Stimulated activated CD4-positive, alpha-beta T cell treated with anti-CD3 and anti-CD28 coated beads, Interleukin-4, amount 100 ng/mL, for 1 hour (primary cell): ENCODE measurements around the gene PHLPP1.

Experiments used
- DNase-seq: peaks from one replicate; pipeline ENCODE4 v3.0.0-alpha.2; 2020

The PHLPP1 gene

DNA sequence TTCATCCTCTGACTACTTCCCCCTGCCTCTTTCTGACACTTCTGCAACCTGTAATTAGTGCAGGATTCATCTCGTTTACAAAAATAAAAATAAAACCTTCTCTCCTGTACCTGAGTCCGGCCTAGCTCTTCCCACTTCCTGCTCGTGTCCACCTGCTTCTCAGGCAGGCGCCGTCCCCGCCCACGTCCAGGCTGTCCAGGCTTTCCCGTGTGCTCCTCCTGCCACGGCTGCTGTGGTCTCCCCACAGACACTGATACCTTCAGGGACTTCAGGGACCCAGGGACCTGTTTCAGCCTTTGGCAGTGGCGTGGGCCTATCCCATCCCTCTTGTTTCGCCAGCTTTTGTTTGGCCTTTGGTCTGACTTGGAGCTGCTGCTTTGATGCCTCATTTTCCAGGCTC lies 272.5 kb downstream of the PHLPP1 start:
- no peak for DNase-seq

- no peak for DNase-seq
Observed at GRCh38 chr18:62988471-62988870, 273.1 kb downstream of the PHLPP1 start.

GRCh38 chr18:62989195-62989594 lies 273.9 kb downstream of the PHLPP1 start:
- DNase-seq = no peak

DNA sequence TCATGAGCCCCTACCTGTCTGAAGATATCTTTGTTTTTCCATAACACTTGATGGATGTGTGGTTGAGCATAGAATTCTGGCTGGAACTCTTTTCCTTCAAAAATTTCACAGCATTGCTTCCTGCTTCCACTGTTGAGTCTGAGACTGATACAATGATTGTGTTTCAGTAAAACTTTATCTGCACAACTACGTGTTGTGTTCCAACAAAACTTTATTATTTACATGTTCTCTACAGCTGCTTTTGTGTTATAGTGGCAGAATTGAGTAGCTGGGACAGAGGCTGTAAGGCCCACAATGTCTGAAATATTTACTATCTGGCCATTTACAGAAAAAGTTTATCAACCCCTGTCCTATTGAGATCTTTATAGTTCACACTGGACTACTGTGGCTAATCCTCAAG lies 275.3 kb downstream of the PHLPP1 start:
- DNase-seq = no peak

- DNase-seq = no peak
Observed at GRCh38 chr18:62991389-62991788, 276.0 kb downstream of the PHLPP1 start.

GRCh38 chr18:62991959-62992358 lies 276.6 kb downstream of the PHLPP1 start:
- DNase-seq = no peak

GRCh38 chr18:62992877-62993365 lies 277.6 kb downstream of the PHLPP1 start:
- DNase-seq = no peak

- no peak for DNase-seq
Observed at GRCh38 chr18:62996566-62996965, 281.2 kb downstream of the PHLPP1 start.

DNA sequence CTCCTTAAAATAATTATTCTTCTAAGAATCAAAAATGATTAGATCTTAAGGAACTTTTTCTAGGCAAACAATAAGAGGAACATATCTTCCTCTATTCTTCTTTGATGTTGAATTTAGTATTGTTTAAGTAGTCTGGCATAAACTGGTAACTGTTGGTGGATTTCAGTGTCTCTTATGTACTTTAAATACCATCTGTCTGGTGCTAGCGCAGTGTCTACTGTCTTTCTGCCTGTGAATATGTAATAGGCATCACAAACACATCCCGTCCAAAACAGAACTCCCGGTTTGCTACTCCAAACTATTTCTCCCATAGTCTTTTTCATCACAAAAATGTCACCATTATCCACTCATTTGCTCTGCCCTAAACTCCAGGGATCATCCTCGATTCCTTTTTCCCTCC lies 281.7 kb downstream of the PHLPP1 start:
- no peak for DNase-seq

DNA sequence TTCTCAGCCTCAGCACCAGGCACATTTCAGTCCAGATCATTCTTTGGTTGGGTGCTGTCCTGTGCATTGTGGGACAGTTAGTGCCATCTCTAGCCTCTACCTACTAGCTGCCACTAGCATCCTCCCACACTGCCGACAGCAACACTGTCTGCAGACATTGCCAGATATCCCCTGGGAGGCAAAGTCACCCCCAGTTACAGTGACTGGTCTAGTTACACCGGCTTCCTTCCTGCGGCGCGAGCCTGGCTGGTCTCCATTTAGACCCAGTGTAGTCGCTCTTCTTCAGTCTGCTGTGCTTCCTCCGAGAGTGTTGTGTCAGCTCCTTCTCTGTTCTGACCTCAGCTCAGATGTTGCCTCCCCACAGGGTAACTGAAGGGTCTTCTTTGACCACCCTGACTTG lies 283.1 kb downstream of the PHLPP1 start:
- DNase-seq = no peak

DNA sequence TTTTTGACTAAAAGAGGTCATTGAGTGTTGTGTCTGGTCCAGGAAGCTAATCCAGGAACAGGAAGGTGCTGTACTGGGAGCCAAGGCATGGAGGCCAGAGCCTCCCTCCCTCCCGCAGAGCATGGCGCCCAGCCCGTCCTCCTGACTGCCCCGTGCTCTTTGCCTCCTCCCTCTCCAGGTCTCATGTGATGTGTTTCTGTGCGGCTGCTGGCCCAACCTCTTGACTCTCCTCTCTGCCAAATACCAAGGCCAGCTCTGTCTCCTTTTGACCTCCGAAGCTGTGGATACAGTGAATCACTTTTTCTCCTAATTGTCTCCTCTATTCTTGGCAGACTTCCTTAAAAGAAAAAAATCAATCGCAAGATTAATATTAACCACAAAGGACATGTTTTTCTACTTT lies 284.1 kb downstream of the PHLPP1 start:
- no peak for DNase-seq

DNA sequence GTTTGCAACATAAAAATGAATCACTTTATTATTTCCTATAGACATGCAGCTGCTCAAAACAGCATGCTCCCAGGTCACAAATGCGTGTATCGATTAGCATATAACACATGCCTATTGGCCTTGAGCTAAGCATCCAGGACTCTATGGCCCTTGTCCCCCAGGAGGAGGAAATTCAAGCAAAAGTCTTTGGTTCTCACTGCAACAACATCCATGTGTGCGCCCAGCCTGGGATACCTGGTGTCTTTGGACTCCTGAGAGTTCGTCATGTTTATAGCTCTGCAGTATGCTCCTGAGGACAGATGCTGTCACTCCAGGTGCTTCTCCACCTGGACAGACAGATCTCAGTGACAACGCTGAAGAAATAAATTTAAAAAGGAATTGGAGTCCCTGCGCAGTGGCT lies 284.6 kb downstream of the PHLPP1 start:
- no peak for DNase-seq

DNA sequence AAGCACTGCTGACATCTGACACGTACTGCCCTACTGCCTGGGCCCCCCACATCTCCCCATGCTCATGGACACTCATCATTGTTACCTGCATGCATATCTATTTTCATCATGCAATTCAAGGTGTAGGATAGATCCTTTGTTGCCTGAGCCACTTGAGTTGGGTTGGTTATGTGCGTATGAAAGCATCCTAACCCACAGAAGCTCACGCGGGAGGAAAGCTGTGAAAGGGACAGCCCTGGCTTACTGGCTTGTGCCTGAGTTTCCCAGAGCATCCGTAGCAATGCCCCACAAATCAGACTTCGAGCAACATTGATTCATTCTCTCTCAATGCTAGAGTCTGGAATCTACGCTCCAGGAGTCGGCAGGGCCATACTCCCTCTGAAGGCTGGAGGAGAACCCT lies 285.5 kb downstream of the PHLPP1 start:
- no peak for DNase-seq

DNA sequence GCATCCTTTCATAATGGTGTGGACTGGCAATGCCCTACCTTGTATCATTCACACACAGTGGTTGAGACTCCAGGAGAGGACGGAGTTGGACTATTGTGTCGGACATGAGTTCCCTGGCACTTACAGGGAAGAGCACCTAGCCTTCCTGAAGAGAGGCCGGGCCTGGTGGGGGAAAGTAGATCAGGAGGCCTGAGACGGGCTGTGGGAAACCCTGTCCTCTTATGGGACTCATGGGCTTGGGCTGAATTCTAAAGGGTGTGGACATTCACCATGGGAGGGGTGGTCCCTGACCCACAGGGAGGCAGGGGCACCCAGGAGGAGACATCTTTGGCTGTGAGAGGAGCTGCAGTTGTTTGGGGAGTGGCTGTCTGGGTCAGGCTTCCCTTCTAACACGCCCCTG lies 286.5 kb downstream of the PHLPP1 start:
- no peak for DNase-seq

GRCh38 chr18:63002305-63002704 lies 287.0 kb downstream of the PHLPP1 start:
- no peak for DNase-seq

DNA sequence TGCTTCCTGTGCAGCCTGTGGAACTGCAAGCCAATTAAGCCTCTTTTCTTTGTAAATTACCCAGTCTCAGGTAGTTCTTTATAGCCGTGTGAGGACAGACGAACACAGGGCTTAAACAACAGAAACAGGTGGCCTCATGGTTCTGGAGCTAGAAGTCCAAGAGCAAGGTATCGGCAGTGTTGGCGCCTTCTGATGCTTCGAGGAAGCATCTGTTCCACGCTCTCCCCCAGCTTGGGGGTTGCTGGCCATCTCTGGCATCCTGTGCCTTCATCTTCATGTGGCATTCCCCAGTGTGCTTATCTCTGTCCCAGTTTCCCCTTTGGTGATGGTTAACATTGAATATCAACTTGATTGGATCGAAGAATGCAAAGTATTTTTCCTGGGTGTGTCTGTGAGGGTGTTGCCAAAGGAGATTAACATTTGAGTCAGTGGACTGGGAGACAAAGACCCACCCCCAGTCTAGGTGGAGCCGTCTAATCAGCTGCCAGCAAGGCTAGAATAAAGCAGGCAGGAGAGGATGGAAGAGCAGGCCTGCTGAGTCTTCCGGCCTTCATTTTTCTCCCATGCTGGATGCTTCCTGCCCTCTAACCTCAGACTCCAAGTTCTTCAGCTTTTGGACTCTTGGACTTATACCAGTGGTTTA lies 287.6 kb downstream of the PHLPP1 start:
- no peak for DNase-seq

GRCh38 chr18:63003899-63004298 lies 288.6 kb downstream of the PHLPP1 start:
- DNase-seq = no peak

DNA sequence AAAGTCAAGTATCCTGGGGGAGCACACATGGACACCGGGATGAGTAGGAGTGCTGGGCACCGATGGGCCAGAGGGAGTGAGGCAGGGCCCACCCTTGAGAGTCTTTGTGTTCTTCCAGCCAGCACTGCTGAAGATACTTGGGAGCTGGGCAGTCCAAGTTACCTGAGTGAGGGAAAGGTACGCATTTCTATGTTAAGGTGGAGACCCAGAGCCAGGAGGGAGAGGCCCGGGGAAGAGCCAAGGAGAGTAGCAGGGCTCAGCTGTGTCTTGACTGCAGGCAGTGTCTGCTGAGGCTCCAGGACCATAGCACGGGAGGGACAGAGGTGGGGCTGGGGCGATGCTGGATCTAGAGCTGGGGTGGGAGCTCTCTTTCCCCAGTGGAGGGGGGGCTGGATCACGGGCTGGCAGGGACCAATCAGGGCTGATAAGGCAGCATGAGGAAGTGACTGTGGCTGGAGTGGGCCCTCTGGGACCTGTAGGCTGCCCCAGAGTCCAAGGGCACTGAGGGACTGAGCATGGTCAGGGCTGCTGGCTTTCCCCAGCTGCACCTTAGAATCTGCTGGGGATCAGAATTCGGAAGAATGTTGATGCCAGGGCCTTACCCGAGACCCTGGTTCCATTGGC lies 289.2 kb downstream of the PHLPP1 start:
- DNase-seq = no peak

GRCh38 chr18:63005306-63005705 lies 290.0 kb downstream of the PHLPP1 start:
- no peak for DNase-seq

DNA sequence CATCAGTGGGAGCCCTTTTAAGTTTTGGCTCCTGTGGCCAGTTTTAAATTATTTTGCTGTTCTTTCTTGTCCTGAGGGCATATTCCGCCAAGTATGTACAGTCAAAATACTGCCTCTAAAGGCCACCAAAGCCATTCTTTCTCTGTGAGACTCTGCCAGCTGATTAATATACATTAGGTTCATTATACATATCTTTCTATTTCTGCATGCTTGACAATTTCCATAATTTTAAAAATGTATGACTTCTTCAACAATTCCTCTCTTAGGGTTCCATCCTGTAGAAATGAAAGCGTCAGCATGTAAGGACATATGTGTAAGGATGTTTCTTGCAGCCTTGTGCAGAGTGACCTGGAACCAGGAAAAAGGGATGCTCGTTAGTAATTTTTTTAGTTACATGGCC lies 291.9 kb downstream of the PHLPP1 start:
- no peak for DNase-seq

- peak; percentile 28 for DNase-seq
Observed at GRCh38 chr18:63016270-63016669, 300.9 kb downstream of the PHLPP1 start.

DNA sequence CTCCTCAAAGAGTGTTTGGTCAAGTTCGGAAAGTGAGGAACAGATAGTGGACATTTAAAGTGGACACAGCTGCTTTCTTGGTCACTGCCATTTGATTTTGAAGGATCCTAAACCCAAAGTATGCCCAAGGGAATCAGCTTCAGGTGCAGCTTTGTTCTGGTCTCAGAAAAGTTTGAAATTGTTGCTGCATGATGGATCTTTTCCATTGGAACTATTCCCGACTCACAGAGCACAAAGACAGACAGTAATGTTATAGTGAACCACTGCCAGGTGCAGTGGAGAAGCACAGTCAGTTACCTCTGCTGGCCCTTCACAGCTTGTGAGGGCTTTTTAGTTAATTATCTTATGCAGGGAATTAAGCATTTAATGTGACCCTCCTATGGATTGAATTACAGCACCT lies 301.7 kb downstream of the PHLPP1 start:
- no peak for DNase-seq

DNA sequence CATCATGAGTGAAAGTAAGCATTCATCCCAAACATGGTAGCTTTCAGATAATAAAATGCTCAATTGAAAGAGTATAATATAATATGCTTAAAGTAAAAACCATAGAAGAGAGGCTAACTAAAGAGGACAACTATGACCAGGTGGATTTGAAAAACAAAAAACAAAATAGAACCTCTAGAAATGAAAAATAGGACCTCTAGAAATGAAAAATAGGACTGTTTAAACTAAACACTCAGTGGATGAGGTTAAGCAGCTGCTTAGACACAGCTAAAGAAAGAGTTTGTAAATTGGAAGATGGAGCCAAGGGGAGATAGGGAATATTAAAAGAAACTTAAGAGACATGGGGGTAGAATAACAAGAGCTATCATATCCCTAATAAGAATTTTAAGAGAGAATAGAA lies 302.6 kb downstream of the PHLPP1 start:
- no peak for DNase-seq

GRCh38 chr18:63022429-63023022 lies 307.2 kb downstream of the PHLPP1 start:
- DNase-seq = peak; percentile 9
